HS-5 (cell line): ENCODE measurements around the gene FOXK2.

ENCODE experiments used
- DNase-seq: peaks from one replicate; pipeline ENCODE4 v3.0.0-alpha.2; 2012; ENCODE audit warnings: low read depth

Gene FOXK2

GRCh38 chr17:82590881-82591539 lies 71.5 kb downstream of the FOXK2 start:
- no peak for DNase-seq

DNA sequence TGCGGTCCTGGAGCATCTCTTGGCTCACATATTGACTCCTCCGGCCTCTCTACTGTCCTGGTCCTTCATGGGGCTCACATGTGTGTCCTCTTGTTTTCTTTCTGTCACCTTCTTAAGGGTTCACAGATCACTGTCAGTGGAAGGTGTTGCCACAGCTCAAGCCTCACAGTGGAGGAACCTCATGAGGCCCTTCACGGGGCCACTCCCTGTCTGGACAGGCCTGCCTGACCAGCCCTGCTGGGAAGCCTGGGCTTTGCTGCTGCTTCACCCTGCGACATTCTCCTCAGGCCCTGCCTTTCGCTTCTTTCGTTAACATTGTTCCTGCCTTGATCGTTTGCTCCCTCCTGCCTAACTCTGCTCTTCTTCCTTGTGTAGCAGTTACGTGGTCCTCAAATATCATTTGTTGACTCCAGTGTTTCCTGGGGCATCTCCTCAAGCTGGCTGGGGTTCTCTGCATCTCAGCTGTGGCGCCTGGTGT lies 72.8 kb downstream of the FOXK2 start:
- DNase-seq, result no peak

DNA sequence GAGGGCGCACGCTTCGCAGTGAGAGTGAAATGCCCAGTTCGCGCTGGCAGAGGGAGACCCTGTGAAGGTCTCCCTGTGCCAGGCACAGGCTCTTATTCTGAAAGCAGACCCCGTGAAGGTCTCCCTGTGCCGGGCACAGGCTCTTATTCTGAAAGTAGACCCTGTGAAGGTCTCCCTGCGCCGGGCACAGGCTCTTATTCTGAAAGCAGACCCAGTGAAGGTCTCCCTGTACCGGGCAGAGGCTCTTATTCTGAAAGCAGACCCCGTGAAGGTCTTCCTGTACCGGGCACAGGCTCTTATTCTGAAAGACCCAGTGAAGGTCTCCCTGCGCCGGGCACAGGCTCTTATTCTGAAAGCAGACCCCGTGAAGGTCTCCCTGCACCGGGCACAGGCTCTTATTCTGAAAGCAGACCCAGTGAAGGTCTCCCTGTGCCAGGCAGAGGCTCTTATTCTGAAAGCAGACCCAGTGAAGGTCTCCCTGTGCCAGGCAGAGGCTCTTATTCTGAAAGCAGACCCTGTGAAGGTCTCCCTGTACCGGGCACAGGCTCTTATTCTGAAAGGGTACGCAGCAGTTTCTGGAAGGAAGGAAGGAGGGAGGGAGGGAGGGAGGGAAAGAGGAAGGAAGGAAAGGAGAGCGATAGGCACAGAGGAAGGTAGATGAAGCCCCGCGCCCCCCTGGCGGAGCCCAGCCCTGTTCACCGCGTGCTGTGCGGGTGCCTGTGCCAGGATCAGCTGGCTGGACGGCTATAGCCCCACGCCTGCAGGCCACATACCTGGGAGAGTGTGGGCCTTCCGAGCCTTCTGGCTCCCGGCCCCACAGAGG lies 73.4 kb downstream of the FOXK2 start:
- no peak for DNase-seq

DNA sequence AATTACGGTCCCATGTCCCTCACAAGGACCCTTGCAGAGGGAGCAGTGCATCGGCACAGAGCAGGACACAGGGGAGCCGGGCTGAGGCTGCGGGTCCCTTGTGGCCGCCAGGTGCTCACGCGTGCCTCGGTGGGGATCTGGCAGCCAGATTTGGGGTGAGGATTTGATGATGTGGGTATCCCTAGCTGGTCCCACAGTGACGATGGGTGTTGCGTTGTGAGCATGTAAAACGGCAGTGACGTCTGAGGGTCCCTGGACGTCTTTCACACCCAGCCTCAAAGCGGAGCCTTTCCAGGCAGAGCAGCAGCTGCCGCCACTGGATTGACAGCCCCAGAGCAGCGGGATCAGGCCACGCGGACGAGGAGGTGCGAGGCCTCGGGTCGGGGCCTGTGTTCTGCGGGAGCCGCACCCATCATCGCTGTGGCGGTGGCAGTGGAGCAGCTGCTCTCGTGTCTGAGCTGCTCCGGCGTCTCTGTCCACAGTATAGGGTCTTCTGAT lies 74.1 kb downstream of the FOXK2 start:
- DNase-seq, result no peak

- DNase-seq, result no peak
These were observed 75.0 kb downstream of the FOXK2 start for GRCh38 chr17:82594571-82594970.

DNA sequence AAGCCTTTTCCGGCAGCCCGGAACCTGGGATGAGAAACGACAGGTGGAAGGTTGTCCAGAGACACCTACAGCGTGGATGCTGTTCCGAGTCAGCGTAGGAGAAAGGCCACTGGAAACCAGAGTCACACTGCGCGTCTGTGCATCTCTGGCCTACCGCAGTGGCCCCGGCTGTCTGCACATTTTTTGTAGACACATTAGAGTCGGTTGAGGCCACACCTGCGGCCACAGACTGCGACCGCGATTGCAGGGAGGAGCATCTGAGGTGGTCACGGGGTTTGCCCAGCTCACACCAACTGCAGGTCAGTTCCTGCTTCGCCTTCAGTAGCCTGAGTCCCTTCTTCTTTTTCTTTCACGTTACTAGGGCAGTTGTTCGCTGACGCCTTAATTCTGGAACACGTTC lies 76.4 kb downstream of the FOXK2 start:
- DNase-seq, result no peak

- no peak for DNase-seq
These were observed 76.8 kb downstream of the FOXK2 start for GRCh38 chr17:82596296-82596695.

GRCh38 chr17:82596837-82597672 lies 77.5 kb downstream of the FOXK2 start:
- no peak for DNase-seq

- DNase-seq, result no peak
These were observed 79.0 kb downstream of the FOXK2 start for GRCh38 chr17:82598256-82599119.

- no peak for DNase-seq
These were observed 80.4 kb downstream of the FOXK2 start for GRCh38 chr17:82599674-82600661.

GRCh38 chr17:82600731-82601446 lies 81.4 kb downstream of the FOXK2 start:
- no peak for DNase-seq

- no peak for DNase-seq
These were observed 82.0 kb downstream of the FOXK2 start for GRCh38 chr17:82601447-82602000.

GRCh38 chr17:82602487-82602886 lies 83.0 kb downstream of the FOXK2 start:
- no peak for DNase-seq

GRCh38 chr17:82602986-82603710 lies 83.6 kb downstream of the FOXK2 start:
- no peak for DNase-seq

DNA sequence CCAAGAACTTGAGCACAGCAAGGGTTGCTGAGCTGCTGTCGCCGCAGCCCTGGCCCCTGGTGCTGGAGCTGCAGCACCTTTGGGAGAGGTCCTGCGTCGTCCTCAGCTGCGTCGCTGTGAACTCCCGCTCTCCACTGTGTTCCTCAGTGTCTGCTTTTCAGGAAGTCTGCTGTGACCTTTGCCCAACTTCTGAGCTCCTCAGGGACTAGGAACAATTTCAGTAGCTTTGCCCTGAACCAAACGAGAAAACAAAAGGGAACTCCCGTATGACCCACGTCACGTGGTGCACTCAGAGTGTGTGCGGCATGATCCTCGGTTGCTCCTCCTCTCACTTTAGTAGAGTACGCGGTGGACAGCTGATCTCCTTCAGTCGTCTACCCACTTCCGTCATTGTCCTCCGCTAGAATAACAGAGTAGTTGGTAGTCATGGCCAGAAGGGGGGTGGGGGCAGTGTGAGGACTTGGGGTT lies 84.5 kb downstream of the FOXK2 start:
- no peak for DNase-seq

- DNase-seq, result no peak
These were observed 85.0 kb downstream of the FOXK2 start for GRCh38 chr17:82604532-82604931.

DNA sequence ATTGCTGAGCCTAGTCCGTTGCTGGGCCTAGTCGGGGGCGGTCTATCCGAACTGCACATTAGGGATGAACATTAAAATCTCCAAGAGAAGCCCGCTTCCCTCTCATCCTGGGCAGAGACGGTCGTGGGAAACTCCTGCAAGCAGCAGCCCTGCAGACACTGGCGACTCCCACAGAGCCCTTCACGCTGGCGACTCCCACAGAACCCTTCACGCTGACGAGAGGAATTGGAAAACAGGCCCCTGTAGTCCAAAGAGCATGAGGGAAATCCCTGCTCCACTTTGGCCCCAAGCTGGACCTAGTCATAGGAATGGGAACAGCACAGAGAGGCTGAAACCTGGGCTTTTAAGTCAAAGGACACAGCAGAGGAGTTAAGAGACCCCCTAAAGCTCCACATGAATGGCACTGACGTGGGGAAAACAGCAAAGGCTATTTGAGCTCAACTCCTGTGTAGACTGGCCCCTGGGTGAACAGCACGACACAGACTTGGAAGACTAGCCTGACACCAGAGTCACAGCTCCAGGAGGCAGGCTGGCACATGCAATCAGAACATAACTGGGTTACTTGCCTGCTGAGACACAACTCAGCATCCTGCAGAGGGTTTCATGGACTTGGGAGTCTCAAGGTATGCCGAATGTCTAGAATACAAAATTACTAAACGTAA lies 86.5 kb downstream of the FOXK2 start:
- DNase-seq, result no peak

- DNase-seq, result no peak
These were observed 89.3 kb downstream of the FOXK2 start for GRCh38 chr17:82608816-82609215.
